A549 (cell line): ENCODE measurements around the gene WFS1. TPM values are rescaled to one million over a fixed set of nuclear protein-coding genes. Genes with fewer than 3 reads are reported as not detected.

Experiments
- ATAC-seq, 2 experiments: fragments of 200-7000 bp in 1 of 2; fragments of >200 bp in 1 of 2; cut with Nextera tagmentation in 1 of 2; cut with Tn5 transposase in 1 of 2; 3 replicates each; pipeline versions ENCODE4 v1.8.0 to v1.9.1; 2018 to 2020; ENCODE audit warnings: mild to moderate bottlenecking in 1 of 2, moderate library complexity in 1 of 2
- CTCF ChIA-PET: fragments of 300-600 bp; sonication (Branson Sonifier 250); formaldehyde crosslinking; extraction: SDS; loops from one replicate; lab custom pipeline; 2021; ENCODE audit warnings: antibody characterized with exemption, inconsistent platforms; lab: Yijun Ruan, JAX
- POLR2A ChIA-PET: fragments of 350-600 bp; formaldehyde crosslinking; extraction: SDS; loops from one replicate; lab custom pipeline; 2021; ENCODE audit warnings: antibody characterized with exemption, inconsistent platforms; lab: Yijun Ruan, JAX
- DNase-seq, 2 experiments: peaks; one replicate each; pipeline versions ENCODE4 v3.0.0 to v3.0.0-alpha.2; 2011 to 2016; ENCODE audit warnings: low read depth in 1 of 2, low spot score in 1 of 2
- FAIRE-seq: peaks from 2 replicates; lab custom pipeline; 2011; peaks lifted over from hg19 to GRCh38; lab: Jason Lieb, UNC
- H3K27ac ChIP-seq, 2 experiments: fragments of >200 bp; sonication (Bioruptor Twin); formaldehyde crosslinking; 3 replicates each; pipeline ENCODE4 v1.5.1; 2016 to 2017
- H3K4me1 ChIP-seq: fragments of >200 bp; sonication (Bioruptor Twin); formaldehyde crosslinking; 3 replicates; pipeline ENCODE4 v1.6.1; 2016
- H3K4me2 ChIP-seq: fragments of >200 bp; sonication (Bioruptor Twin); formaldehyde crosslinking; 3 replicates; pipeline ENCODE4 v1.6.1; 2016
- H3K4me3 ChIP-seq: fragments of >200 bp; sonication (Bioruptor Twin); formaldehyde crosslinking; 3 replicates; pipeline ENCODE4 v1.5.1; 2016
- H3K9me3 ChIP-seq: fragments of >200 bp; sonication (Bioruptor Twin); formaldehyde crosslinking; 3 replicates; pipeline ENCODE4 v1.6.1; 2016
- BHLHE40 ChIP-seq: IDR thresholded peaks from 2 replicates; pipeline ENCODE4 v1.6.1; 2012; ENCODE audit warnings: low read depth, low read length, inconsistent platforms
- CBX2 ChIP-seq: fragments of 200-600 bp; sonication (generic); IDR thresholded peaks from 2 replicates; pipeline ENCODE4 v1.6.1; 2016; ENCODE audit warnings: low read depth, mild to moderate bottlenecking, borderline replicate concordance
- CHD4 ChIP-seq: fragments of 200-600 bp; sonication (generic); IDR thresholded peaks from 2 replicates; pipeline ENCODE4 v1.6.1; 2016; ENCODE audit warnings: antibody characterized with exemption, mild to moderate bottlenecking, borderline replicate concordance
- EHF ChIP-seq: fragments of 250-450 bp; sonication (Bioruptor Pico); IDR thresholded peaks from 2 replicates; pipeline ENCODE4 v1.5.0; 2020; ENCODE audit warnings: mild to moderate bottlenecking
- FOSL2 ChIP-seq, 2 experiments: fragments of 450-650 bp in 1 of 2; fragments of >200 bp in 1 of 2; sonication (Bioruptor Twin) in 1 of 2; formaldehyde crosslinking; IDR thresholded peaks; 2 replicates each; pipeline versions ENCODE4 v1.5.0 to v1.6.1; 2016 to 2020; ENCODE audit warnings: mild to moderate bottlenecking in 1 of 2, moderate library complexity in 1 of 2
- FOXS1 ChIP-seq: fragments of 250-450 bp; sonication (Bioruptor Pico); IDR thresholded peaks from 2 replicates; pipeline ENCODE4 v1.5.0; 2020; ENCODE audit warnings: mild to moderate bottlenecking, moderate library complexity
- GATA3 ChIP-seq: IDR thresholded peaks from 2 replicates; pipeline ENCODE4 v1.6.1; 2012; ENCODE audit warnings: borderline replicate concordance
- HDAC2 ChIP-seq: fragments of 200-600 bp; sonication (generic); IDR thresholded peaks from 2 replicates; pipeline ENCODE4 v1.6.1; 2016
- HOXA7 ChIP-seq: fragments of 250-450 bp; sonication (Bioruptor Pico); IDR thresholded peaks from 2 replicates; pipeline ENCODE4 v1.5.0; 2020; ENCODE audit warnings: mild to moderate bottlenecking, moderate library complexity
- HOXB13 ChIP-seq: fragments of 250-450 bp; sonication (Bioruptor Pico); IDR thresholded peaks from 2 replicates; pipeline ENCODE4 v1.5.0; 2020; ENCODE audit warnings: low read depth, mild to moderate bottlenecking, moderate library complexity
- KDM5A ChIP-seq: fragments of 200-600 bp; sonication (generic); IDR thresholded peaks from 2 replicates; pipeline ENCODE4 v1.6.1; 2016; ENCODE audit warnings: antibody characterized with exemption, mild to moderate bottlenecking
- MAFK ChIP-seq: fragments of 450-650 bp; IDR thresholded peaks from 2 replicates; pipeline ENCODE4 v1.6.1; 2014; ENCODE audit not compliant: partially characterized antibody
- NR3C1 ChIP-seq: fragments of >200 bp; sonication (Bioruptor Twin); formaldehyde crosslinking; IDR thresholded peaks from 3 replicates; pipeline ENCODE4 v1.6.1; 2017
- PHF8 ChIP-seq: fragments of 200-600 bp; sonication (generic); IDR thresholded peaks from 2 replicates; pipeline ENCODE4 v1.6.1; 2016; ENCODE audit warnings: low read depth, mild to moderate bottlenecking, antibody characterized with exemption, moderate library complexity, borderline replicate concordance
- POLR2AphosphoS2 ChIP-seq: conservative IDR thresholded peaks from 2 replicates; pipeline ENCODE4 v1.6.1; 2012; ENCODE audit warnings: low read length, improper control_type of control experiment, inconsistent platforms
- RAD21 ChIP-seq, 2 experiments: fragments of >200 bp in 1 of 2; sonication (Bioruptor Twin) in 1 of 2; formaldehyde crosslinking in 1 of 2; IDR thresholded peaks in 1 of 2; conservative IDR thresholded peaks in 1 of 2; 2 replicates in 1 of 2; 3 replicates in 1 of 2; pipeline ENCODE4 v1.6.1; 2012 to 2018; ENCODE audit warnings: inconsistent platforms in 1 of 2
- RNF2 ChIP-seq: fragments of 200-600 bp; sonication (generic); IDR thresholded peaks from 2 replicates; pipeline ENCODE4 v1.6.1; 2016; ENCODE audit warnings: low read depth, mild to moderate bottlenecking, antibody characterized with exemption, moderate library complexity, borderline replicate concordance
- SMC3 ChIP-seq: fragments of >200 bp; sonication (Bioruptor Twin); formaldehyde crosslinking; IDR thresholded peaks from 3 replicates; pipeline ENCODE4 v1.6.1; 2018; ENCODE audit warnings: inconsistent platforms
- SREBF2 ChIP-seq: fragments of 450-650 bp; IDR thresholded peaks from 2 replicates; pipeline ENCODE4 v1.6.1; 2014; ENCODE audit warnings: mild to moderate bottlenecking, moderate library complexity
- ZC3H11A ChIP-seq: fragments of 450-650 bp; IDR thresholded peaks from 2 replicates; pipeline ENCODE4 v1.6.1; 2014; ENCODE audit warnings: antibody characterized with exemption, mild to moderate bottlenecking
- ZFP36 ChIP-seq: fragments of 450-650 bp; IDR thresholded peaks from 2 replicates; pipeline ENCODE4 v1.6.1; 2014; ENCODE audit warnings: borderline replicate concordance; ENCODE audit not compliant: partially characterized antibody
- WGBS: methylation state at CpG from one replicate; pipeline ENCODE4 v1.1.6; 2017; ENCODE audit errors: missing lambda C conversion rate; 5-methylcytosine and 5-hydroxymethylcytosine counted together
- polyA plus RNA-seq, 4 experiments: library from polyadenylated mRNA; depleted of rRNA in 3 of 4; stranded (reverse); fragments of >200 nt; fragmentation: RNase III in 1 of 4; extraction: RNeasy Plus Mini Kit Qiagen cat#74134 plus additional on column Dnase treatment in 1 of 4; gene quantifications; 2 replicates in 3 of 4; 3 replicates in 1 of 4; pipeline ENCODE4 v1.2.3, GENCODE V29; 2011 to 2017
- TF ChIP-seq, protein P1 (sequence below): fragments of 250-450 bp; sonication (Bioruptor Pico); IDR thresholded peaks from 2 replicates; pipeline ENCODE4 v1.5.0; 2021; ENCODE audit warnings: mild to moderate bottlenecking, moderate library complexity, borderline replicate concordance
- TF ChIP-seq, protein P2 (sequence below): fragments of >200 bp; sonication (Bioruptor Twin); formaldehyde crosslinking; IDR thresholded peaks from 2 replicates; pipeline ENCODE4 v1.6.1; 2016
- TF ChIP-seq, protein P3 (sequence below): fragments of 250-450 bp; sonication (Bioruptor Pico); IDR thresholded peaks from 2 replicates; pipeline ENCODE4 v1.5.0; 2020; ENCODE audit warnings: low read depth, mild to moderate bottlenecking, moderate library complexity
- TF ChIP-seq, protein P4 (sequence below): IDR thresholded peaks from 2 replicates; pipeline ENCODE4 v1.6.1; 2012
- TF ChIP-seq, protein P5 (sequence below): IDR thresholded peaks from 2 replicates; pipeline ENCODE4 v1.6.1; 2012
- TF ChIP-seq, protein P6 (sequence below): fragments of 450-650 bp; IDR thresholded peaks from 2 replicates; pipeline ENCODE4 v1.6.1; 2014; ENCODE audit warnings: antibody characterized with exemption
- TF ChIP-seq, protein P7 (sequence below): fragments of >200 bp; sonication (Bioruptor Twin); formaldehyde crosslinking; IDR thresholded peaks from 3 replicates; pipeline ENCODE4 v1.5.1; 2016

The WFS1 gene
- polyA plus RNA-seq, 2 of the 4 experiments (the other 2 are of a cell fraction): 8.8 to 13.6 TPM

DNA sequence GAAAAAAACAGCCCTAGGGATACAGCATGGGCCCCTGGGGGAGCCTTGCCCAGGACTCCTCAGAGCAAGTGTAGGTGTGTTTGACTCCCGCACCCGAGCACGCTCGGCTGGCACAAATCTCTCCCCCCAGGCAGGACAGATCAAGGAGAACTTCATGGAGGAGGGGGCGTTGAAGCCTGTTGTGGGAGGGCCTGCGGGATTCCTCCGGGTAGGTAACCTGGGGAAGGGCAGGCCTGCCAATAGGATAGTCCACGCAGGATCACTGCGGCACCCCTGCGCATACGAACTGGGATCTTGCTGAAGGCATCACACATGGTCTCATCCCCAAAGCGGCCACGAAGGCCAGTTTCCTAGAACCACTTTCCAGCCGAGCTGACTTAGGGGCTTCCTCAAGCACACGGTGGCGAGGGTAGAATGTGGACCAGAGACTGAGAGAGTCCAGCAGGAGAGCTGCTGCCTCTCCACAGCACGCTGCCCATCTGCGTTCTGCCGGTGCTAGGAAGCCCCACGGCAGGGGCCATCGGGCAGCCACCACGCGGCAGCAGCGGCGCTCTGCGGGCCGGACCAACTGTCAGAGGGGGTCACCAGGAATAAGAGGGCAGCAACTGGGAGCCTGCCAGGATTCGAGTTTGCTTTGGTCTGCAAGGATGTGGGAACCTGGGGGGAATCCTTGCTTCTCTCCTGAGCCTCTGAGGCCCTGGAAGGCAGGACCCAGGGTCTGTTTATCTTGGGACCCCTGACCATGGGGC is 56.8 kb downstream of the WFS1 start:
- no peak for ATAC-seq
- H3K27ac ChIP-seq: no peak overlapping the region
- CTCF ChIA-PET: interaction anchor here (1.1 to 13.8 kb wide), 18 partner anchors 8 to 332 kb away, joined by 3 to 408 read pairs (median 7); partner anchors contain the start of gene WFS1
- no peak overlapping the region for H3K4me3 ChIP-seq
- DNase-seq: no peak
- no peak for FAIRE-seq
- 94% methylated on average over 18 of the region's 28 CpGs for WGBS
- no peak overlapping the region for H3K4me2 ChIP-seq
- POLR2A ChIA-PET: no interaction called here
- TF ChIP-seq BHLHE40 (no peak), KDM5A (no peak), SREBF2 (no peak), RNF2 (no peak), HDAC2 (no peak), HOXA7 (CRISPR knock-in tag) (no peak), EHF (no peak), ZC3H11A (no peak), FOSL2 (IDR thresholded peaks at IDR 0.05) (no peak), FOSL2 (CRISPR knock-in tag; IDR thresholded peaks at IDR 0.05) (no peak), GATA3 (no peak), NR3C1 (no peak), CHD4 (no peak), ZFP36 (no peak)
- TF ChIP-seq, protein P1, sequence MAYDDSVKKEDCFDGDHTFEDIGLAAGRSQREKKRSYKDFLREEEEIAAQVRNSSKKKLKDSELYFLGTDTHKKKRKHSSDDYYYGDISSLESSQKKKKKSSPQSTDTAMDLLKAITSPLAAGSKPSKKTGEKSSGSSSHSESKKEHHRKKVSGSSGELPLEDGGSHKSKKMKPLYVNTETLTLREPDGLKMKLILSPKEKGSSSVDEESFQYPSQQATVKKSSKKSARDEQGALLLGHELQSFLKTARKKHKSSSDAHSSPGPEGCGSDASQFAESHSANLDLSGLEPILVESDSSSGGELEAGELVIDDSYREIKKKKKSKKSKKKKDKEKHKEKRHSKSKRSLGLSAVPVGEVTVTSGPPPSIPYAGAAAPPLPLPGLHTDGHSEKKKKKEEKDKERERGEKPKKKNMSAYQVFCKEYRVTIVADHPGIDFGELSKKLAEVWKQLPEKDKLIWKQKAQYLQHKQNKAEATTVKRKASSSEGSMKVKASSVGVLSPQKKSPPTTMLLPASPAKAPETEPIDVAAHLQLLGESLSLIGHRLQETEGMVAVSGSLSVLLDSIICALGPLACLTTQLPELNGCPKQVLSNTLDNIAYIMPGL (CRISPR knock-in tag): no peak
- TF ChIP-seq, protein P2, sequence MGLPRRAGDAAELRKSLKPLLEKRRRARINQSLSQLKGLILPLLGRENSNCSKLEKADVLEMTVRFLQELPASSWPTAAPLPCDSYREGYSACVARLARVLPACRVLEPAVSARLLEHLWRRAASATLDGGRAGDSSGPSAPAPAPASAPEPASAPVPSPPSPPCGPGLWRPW: no peak
- TF ChIP-seq, all 56 proteins: peak for 0
- Histone ChIP-seq H3K9me3 (no peaks in the 10 kb centered on the region), H3K4me1 (no peaks in the 10 kb centered on the region)

DNA sequence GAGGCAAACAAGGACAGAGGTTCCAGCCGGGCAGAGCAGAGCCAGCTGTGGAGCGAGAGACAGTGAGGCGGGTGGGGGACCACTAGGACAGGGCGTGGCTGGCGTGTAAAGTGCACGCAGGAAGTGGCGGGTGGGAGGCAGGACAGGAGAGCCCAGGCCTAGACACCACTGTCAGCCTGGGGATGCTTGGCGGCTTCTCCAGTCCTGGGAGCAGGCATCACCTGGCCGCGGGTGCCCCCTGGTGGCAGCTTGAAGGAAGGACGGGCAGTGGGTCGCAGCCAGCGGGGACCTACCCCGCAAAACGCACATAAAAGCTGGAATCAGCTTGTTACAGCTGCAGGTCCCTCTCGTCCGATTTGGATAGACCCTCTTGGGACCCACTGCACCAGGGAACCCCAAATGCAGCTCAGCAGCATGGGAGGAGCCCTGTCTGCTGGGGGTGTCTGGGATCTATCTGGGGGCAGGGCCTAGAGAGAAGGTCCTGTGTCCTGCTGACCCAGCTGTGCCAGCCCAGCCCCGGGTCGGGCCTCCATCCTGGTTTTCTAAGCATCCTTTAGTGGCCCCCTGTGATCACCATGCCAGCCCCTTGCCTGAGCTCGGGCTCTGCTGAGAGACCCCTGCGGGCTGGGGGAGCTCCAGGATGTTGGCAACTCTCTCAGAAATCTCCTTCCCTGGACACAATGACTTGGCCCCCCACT is 57.7 kb downstream of the WFS1 start:
- POLR2A ChIA-PET: no interaction called here
- peak; percentile 60 to 89 for ATAC-seq
- TF ChIP-seq FOXS1 (CRISPR knock-in tag) (no peak), MAFK (no peak), POLR2AphosphoS2 (no peak), FOSL2 (IDR thresholded peaks at IDR 0.05) (no peak), FOSL2 (CRISPR knock-in tag; IDR thresholded peaks at IDR 0.05) (no peak), HOXA7 (CRISPR knock-in tag) (no peak), RAD21 (conservative IDR thresholded peaks at IDR 0.05 in 1 of 2, IDR thresholded peaks at IDR 0.05 in 1 of 2) (peak; percentile 82), CBX2 (no peak), HOXB13 (CRISPR knock-in tag) (no peak), PHF8 (no peak), SREBF2 (no peak), SMC3 (peak; percentile 75)
- TF ChIP-seq, protein P3, sequence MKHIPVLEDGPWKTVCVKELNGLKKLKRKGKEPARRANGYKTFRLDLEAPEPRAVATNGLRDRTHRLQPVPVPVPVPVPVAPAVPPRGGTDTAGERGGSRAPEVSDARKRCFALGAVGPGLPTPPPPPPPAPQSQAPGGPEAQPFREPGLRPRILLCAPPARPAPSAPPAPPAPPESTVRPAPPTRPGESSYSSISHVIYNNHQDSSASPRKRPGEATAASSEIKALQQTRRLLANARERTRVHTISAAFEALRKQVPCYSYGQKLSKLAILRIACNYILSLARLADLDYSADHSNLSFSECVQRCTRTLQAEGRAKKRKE (CRISPR knock-in tag): no peak
- TF ChIP-seq, protein P4, sequence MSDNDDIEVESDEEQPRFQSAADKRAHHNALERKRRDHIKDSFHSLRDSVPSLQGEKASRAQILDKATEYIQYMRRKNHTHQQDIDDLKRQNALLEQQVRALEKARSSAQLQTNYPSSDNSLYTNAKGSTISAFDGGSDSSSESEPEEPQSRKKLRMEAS: no peak
- TF ChIP-seq, protein P5, sequence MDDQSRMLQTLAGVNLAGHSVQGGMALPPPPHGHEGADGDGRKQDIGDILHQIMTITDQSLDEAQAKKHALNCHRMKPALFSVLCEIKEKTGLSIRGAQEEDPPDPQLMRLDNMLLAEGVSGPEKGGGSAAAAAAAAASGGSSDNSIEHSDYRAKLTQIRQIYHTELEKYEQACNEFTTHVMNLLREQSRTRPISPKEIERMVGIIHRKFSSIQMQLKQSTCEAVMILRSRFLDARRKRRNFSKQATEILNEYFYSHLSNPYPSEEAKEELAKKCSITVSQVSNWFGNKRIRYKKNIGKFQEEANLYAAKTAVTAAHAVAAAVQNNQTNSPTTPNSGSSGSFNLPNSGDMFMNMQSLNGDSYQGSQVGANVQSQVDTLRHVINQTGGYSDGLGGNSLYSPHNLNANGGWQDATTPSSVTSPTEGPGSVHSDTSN: no peak
- TF ChIP-seq, protein P6, sequence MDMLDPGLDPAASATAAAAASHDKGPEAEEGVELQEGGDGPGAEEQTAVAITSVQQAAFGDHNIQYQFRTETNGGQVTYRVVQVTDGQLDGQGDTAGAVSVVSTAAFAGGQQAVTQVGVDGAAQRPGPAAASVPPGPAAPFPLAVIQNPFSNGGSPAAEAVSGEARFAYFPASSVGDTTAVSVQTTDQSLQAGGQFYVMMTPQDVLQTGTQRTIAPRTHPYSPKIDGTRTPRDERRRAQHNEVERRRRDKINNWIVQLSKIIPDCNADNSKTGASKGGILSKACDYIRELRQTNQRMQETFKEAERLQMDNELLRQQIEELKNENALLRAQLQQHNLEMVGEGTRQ: no peak
- TF ChIP-seq, protein P7, sequence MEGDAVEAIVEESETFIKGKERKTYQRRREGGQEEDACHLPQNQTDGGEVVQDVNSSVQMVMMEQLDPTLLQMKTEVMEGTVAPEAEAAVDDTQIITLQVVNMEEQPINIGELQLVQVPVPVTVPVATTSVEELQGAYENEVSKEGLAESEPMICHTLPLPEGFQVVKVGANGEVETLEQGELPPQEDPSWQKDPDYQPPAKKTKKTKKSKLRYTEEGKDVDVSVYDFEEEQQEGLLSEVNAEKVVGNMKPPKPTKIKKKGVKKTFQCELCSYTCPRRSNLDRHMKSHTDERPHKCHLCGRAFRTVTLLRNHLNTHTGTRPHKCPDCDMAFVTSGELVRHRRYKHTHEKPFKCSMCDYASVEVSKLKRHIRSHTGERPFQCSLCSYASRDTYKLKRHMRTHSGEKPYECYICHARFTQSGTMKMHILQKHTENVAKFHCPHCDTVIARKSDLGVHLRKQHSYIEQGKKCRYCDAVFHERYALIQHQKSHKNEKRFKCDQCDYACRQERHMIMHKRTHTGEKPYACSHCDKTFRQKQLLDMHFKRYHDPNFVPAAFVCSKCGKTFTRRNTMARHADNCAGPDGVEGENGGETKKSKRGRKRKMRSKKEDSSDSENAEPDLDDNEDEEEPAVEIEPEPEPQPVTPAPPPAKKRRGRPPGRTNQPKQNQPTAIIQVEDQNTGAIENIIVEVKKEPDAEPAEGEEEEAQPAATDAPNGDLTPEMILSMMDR: peak; percentile 72
- no peak overlapping the region for H3K27ac ChIP-seq
- no peak overlapping the region for H3K4me2 ChIP-seq
- no peaks in the 10 kb centered on the region for H3K9me3 ChIP-seq
- 20% methylated on average over 12 of the region's 21 CpGs for WGBS
- no peaks in the 10 kb centered on the region for H3K4me1 ChIP-seq
- CTCF ChIA-PET: interaction anchor here (0.5 to 13.8 kb wide), 36 partner anchors 9 to 333 kb away, joined by 3 to 408 read pairs (median 4); partner anchors contain the start of gene WFS1
- peak; percentile 49 to 65 for DNase-seq
- no peak for FAIRE-seq
- H3K4me3 ChIP-seq: no peak overlapping the region
